ENCODE data around the gene HPN.
"Not testable (repeated sequence)": the region's sequence is repeated elsewhere in the genome, so short reads cannot be mapped to it uniquely, and the experiment has no call there.

HPN gene

GRCh38 chr19:35041548-35042055 lies at the start of gene HPN:
Gene HPN (plus strand): TSS chr19:35041721. CDS start chr19:35042507, 786 bp downstream.
- no peak for FAIRE-seq

GRCh38 chr19:34992582-34992981 lies 48.9 kb upstream of the HPN start:
- FAIRE-seq, result not testable (repeated sequence)

- no peak for FAIRE-seq
These were observed 47.3 kb upstream of the HPN start for GRCh38 chr19:34994286-34994642.

GRCh38 chr19:34994643-34995541 lies 46.6 kb upstream of the HPN start:
- no peak for FAIRE-seq

- no peak for FAIRE-seq
These were observed 46.0 kb upstream of the HPN start for GRCh38 chr19:34995551-34995950.

GRCh38 chr19:34997071-34997617 lies 44.4 kb upstream of the HPN start:
- no peak for FAIRE-seq

GRCh38 chr19:34998224-34998623 lies 43.3 kb upstream of the HPN start:
- FAIRE-seq, result not testable (repeated sequence)

GRCh38 chr19:34998777-34999497 lies 42.6 kb upstream of the HPN start:
- FAIRE-seq, result no peak

- no peak for FAIRE-seq
These were observed 41.8 kb upstream of the HPN start, which contains the start of gene GRAMD1A for GRCh38 chr19:34999498-35000337. Gene GRAMD1A (plus strand): TSS chr19:35000323. CDS start chr19:35000479, 156 bp downstream.

GRCh38 chr19:35000338-35000646 lies 41.2 kb upstream of the HPN start:
- FAIRE-seq, result no peak

- FAIRE-seq, result no peak
These were observed 40.6 kb upstream of the HPN start for GRCh38 chr19:35000647-35001501.

- no peak for FAIRE-seq
These were observed 39.4 kb upstream of the HPN start for GRCh38 chr19:35002037-35002535.

- FAIRE-seq, result no peak
These were observed 36.8 kb upstream of the HPN start for GRCh38 chr19:35004517-35005255.

GRCh38 chr19:35005256-35005977 lies 36.1 kb upstream of the HPN start:
- no peak for FAIRE-seq

GRCh38 chr19:35006007-35006341 lies 35.5 kb upstream of the HPN start:
- FAIRE-seq, result not testable (repeated sequence)

GRCh38 chr19:35006342-35006998 lies 35.1 kb upstream of the HPN start:
- no peak for FAIRE-seq

- no peak for FAIRE-seq
These were observed 34.5 kb upstream of the HPN start for GRCh38 chr19:35006999-35007365.

GRCh38 chr19:35007427-35007826 lies 34.1 kb upstream of the HPN start:
- not testable (repeated sequence) for FAIRE-seq

- FAIRE-seq, result no peak
These were observed 32.6 kb upstream of the HPN start for GRCh38 chr19:35008891-35009341.
